ENCODE data around the gene MAPK11. TPM values are rescaled to one million over a fixed set of nuclear protein-coding genes. Genes with fewer than 3 reads are reported as not detected.

Gene MAPK11
- total RNA-seq, 2 experiments from 2014 or later: 5.9 to 6.2 TPM

DNA sequence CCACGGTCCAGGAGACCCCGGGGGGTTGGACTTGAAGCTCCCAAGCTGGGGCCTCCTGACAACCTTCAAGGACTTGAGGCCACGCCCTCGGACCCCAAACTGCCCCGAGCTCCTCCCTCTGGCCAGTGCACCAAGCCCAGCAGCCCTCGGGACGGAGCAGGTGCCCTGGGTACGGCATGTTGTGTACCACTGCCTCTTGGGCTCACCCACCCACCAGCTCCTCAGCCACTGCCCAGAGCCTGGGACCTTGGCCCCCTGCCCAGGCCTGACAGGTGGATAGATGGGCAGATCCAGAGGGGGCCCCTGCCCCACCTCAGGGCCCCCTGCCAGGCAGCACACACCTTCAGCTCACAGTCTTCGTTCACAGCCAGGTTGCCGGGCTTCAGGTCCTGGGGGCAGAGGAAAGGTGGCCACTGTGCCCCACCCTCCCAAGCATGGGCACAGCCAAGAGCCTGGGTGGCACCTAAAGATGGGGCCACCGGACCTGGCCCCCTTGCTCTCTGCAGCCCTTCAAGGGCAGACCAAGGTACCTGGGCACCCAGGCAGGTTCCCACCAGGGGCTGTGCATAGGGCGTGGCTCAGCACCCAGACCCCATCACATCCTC lies 13.8 kb downstream of the MAPK11 start:
- no peaks in the 10 kb centered on the region for H3K36me3 Mint-ChIP-seq (ENCODE audit: low read depth)
- no peak overlapping the region for H3K4me3 Mint-ChIP-seq
- no peaks in the 10 kb centered on the region for H3K9me3 Mint-ChIP-seq
- POLR2A ChIA-PET: interaction anchor here (0.6 kb wide), 2 partner anchors 11 to 114 kb away, joined by 3 read pairs; no protein-coding TSS in a partner anchor
- ATAC-seq (no peak), DNase-seq (no peak)
- H3K4me1 Mint-ChIP-seq (ENCODE audit: low read depth): no peaks in the 10 kb centered on the region
- peaks cover 6% of the 10 kb centered on the region for H3K27me3 Mint-ChIP-seq
- intact Hi-C loops (cut with micrococcal nuclease): no loop called here
- H3K27ac Mint-ChIP-seq: no peak overlapping the region
- TF ChIP-seq, protein P1, sequence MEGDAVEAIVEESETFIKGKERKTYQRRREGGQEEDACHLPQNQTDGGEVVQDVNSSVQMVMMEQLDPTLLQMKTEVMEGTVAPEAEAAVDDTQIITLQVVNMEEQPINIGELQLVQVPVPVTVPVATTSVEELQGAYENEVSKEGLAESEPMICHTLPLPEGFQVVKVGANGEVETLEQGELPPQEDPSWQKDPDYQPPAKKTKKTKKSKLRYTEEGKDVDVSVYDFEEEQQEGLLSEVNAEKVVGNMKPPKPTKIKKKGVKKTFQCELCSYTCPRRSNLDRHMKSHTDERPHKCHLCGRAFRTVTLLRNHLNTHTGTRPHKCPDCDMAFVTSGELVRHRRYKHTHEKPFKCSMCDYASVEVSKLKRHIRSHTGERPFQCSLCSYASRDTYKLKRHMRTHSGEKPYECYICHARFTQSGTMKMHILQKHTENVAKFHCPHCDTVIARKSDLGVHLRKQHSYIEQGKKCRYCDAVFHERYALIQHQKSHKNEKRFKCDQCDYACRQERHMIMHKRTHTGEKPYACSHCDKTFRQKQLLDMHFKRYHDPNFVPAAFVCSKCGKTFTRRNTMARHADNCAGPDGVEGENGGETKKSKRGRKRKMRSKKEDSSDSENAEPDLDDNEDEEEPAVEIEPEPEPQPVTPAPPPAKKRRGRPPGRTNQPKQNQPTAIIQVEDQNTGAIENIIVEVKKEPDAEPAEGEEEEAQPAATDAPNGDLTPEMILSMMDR (IDR thresholded peaks at IDR 0.05): no peak
- CTCF ChIA-PET: interaction anchor here (1.2 to 1.3 kb wide), 3 partner anchors 11 to 15 kb away, joined by 3 to 4 read pairs (median 4); no protein-coding TSS in a partner anchor

DNA sequence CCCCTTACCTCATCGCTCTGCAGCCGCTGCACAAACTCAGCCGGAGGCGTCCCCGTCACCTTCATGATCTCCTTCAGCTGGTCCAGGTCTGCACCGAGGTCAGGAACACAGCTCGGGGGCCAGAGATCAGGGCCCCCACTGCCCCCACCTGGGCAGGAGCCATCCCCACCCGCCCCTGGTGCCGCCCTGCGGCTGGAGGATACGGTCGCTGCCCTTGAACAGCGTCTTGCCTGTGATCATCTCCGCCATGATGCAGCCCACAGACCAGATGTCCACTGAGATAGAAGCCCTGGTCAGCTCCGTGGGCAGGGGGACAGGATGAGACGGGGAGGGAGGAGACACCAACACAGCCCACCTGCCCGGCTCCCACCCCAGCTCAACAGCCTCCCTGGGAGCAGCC lies 14.6 kb downstream of the MAPK11 start:
- no peak for DNase-seq
- TF ChIP-seq, protein P1 (IDR thresholded peaks at IDR 0.05): no peak
- intact Hi-C loops (cut with micrococcal nuclease): no loop called here
- CTCF ChIA-PET: interaction anchor here (1.2 to 1.3 kb wide), 3 partner anchors 11 to 14 kb away, joined by 3 to 4 read pairs (median 4); no protein-coding TSS in a partner anchor
- H3K36me3 Mint-ChIP-seq (ENCODE audit: low read depth): no peaks in the 10 kb centered on the region
- H3K9me3 Mint-ChIP-seq: no peaks in the 10 kb centered on the region
- H3K27ac Mint-ChIP-seq: no peak overlapping the region
- POLR2A ChIA-PET: interaction anchor here (0.6 kb wide), 1 partner anchor 12 kb away, joined by 3 read pairs; no protein-coding TSS in a partner anchor
- no peak for ATAC-seq
- peaks cover 2% of the 10 kb centered on the region for H3K4me1 Mint-ChIP-seq (ENCODE audit: low read depth)
- H3K4me3 Mint-ChIP-seq: no peak overlapping the region
- peaks cover 6% of the 10 kb centered on the region for H3K27me3 Mint-ChIP-seq

DNA sequence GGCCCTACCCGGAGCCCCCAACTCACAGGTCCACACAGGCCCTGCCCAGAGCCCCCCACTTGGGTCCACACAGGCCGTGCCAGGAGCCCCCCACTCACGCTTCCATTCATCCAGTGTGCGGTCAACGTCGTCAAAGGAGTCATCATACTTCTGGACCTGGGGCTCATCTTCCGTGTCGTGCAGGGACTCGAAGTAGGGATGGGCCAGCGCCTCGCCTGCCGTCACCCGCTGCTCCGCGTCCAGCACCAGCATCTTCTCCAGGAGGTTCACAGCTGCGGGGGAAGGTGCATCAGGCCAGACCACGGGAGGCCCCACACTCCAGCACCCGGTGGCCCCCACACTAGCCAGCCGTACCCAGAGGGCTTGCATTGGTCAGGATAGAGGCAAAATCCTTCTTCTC lies 15.1 kb downstream of the MAPK11 start:
- H3K27me3 Mint-ChIP-seq: peaks cover 6% of the 10 kb centered on the region
- no peak overlapping the region for H3K4me3 Mint-ChIP-seq
- POLR2A ChIA-PET: no interaction called here
- H3K9me3 Mint-ChIP-seq: no peaks in the 10 kb centered on the region
- intact Hi-C loops (cut with micrococcal nuclease): no loop called here
- TF ChIP-seq, protein P1 (IDR thresholded peaks at IDR 0.05): no peak
- H3K27ac Mint-ChIP-seq: no peak overlapping the region
- no peaks in the 10 kb centered on the region for H3K36me3 Mint-ChIP-seq (ENCODE audit: low read depth)
- peaks cover 6% of the 10 kb centered on the region for H3K4me1 Mint-ChIP-seq (ENCODE audit: low read depth)
- CTCF ChIA-PET: interaction anchor here (1.2 kb wide), 1 partner anchor 12 kb away, joined by 3 read pairs; no protein-coding TSS in a partner anchor
- ATAC-seq: no peak
- DNase-seq: no peak

DNA sequence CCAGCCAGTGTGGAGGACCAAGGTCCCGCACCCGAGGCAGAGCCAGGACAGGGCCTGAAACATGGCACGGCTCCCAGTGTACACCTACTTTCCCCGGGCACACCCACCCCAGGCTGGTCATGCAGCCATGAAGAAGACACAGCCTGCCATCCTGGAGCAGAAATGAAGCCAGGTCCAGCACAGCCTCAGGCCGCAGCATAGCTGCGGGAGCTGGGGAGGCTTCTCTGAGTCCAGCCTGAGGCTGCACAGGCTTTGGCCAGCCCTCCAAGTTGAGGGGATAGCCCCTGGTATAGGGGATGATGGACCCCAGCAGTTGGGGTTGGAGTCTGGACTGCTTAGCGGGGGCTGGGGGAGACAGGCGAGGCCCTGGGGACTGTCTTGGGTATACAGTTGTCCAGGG lies 16.2 kb downstream of the MAPK11 start:
- no peaks in the 10 kb centered on the region for H3K9me3 Mint-ChIP-seq
- H3K36me3 Mint-ChIP-seq (ENCODE audit: low read depth): no peaks in the 10 kb centered on the region
- ATAC-seq (no peak), DNase-seq (no peak)
- POLR2A ChIA-PET: no interaction called here
- H3K27me3 Mint-ChIP-seq: peaks cover 5% of the 10 kb centered on the region
- no peak overlapping the region for H3K4me3 Mint-ChIP-seq
- intact Hi-C loops (cut with micrococcal nuclease): loop anchor here (5.0 kb wide), 1 partner anchor 88 kb away; the partner anchor contains the start of gene PPP6R2
- CTCF ChIA-PET: no interaction called here
- H3K27ac Mint-ChIP-seq: no peak overlapping the region
- peaks cover 10% of the 10 kb centered on the region for H3K4me1 Mint-ChIP-seq (ENCODE audit: low read depth)
- TF ChIP-seq, protein P1 (IDR thresholded peaks at IDR 0.05): no peak
